Measurements from ENCODE around the gene PRR16.

Gene PRR16

DNA sequence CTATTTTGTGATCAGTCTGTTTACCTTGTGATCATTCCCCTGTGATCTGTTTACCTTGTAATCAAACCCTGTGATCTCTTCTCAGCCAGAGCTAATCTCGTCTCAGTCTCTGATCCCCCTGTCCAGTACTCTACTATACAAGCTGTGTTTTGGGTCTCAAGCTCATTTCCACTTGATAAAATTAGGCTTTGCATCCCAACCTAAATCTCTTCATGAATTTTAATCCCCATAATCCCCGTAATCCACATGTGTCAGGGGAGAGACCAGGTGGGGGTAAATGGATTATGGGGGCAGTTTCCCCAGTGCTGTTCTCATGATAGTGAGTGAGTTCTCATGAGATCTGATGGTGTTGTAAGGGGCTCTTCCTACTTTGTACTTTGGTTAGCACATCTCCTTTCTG lies 157.2 kb downstream of the PRR16 start:
- Histone ChIP-seq H3K4me3 (ENCODE audit: low read length) (no peak overlapping the region), H3K9ac (ENCODE audit: low read depth, low read length) (no peak overlapping the region), H3K4me1 (ENCODE audit: insufficient read depth, low read length) (0 out of 2 replicates have a peak, but pooled peaks cover 2% of the 10 kb centered on the region), H3K27me3 (ENCODE audit: insufficient read depth, low read length) (peaks cover 35% of the 10 kb centered on the region), H3K27ac (ENCODE audit: low read length) (no peak overlapping the region), H3K9me3 (ENCODE audit: insufficient read depth, low read depth, low read length) (no peaks in the 10 kb centered on the region), H3K36me3 (ENCODE audit: insufficient read depth, low read depth, low read length) (no peaks in the 10 kb centered on the region)

DNA sequence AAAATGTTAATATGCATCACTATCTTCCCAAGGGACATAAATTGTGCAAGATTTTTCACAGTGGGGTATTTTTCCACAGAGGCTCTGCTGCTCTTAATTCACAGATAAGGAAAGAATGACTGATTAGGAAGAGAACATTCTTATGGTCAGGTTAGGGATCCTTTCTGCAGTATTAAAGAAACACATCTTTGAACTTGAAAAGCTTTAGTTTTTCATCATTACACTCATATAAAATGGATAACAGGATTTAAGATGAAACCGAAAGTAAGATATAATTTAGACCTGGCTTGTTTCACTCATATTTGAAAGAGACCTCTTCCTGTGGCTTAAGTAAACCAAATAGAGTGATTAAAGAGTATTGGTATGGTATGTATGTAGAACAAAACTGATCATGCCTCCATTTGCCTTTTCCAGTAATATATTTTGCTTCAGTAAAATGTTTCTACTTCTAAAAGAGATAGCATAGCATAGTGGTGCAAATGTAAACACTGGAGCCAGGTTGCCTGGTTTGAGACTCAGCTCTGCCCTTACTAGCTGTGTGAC lies 160.0 kb downstream of the PRR16 start:
- H3K27ac ChIP-seq (ENCODE audit: low read length): no peak overlapping the region

DNA sequence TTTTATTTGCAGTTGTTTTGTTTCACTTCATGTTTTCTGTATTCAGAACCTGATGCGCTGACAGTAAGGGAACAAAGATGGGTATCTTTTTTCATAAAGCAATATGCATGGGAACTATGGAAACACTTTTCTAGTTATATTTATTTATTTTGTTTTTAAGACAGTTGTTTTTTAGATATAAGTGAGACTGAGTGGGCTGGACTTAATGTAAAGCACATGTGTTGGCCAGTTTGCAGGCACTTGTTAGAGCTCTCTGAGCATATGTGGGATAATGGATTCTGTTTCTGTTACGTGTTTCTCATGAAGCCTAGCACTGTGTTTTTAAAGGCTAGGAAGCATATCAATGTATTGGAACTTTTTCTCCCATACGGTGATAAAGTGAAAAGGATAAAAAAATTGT lies 164.1 kb downstream of the PRR16 start:
- no peaks in the 10 kb centered on the region for H3K36me3 ChIP-seq (ENCODE audit: insufficient read depth, low read depth, low read length)
- no peak overlapping the region for H3K4me3 ChIP-seq (ENCODE audit: low read length)
- H3K27me3 ChIP-seq (ENCODE audit: insufficient read depth, low read length): no peaks in the 10 kb centered on the region
- H3K27ac ChIP-seq (ENCODE audit: low read length): no peak overlapping the region
- 0 out of 2 replicates have a peak, but pooled peaks cover 3% of the 10 kb centered on the region for H3K4me1 ChIP-seq (ENCODE audit: insufficient read depth, low read length)
- no peaks in the 10 kb centered on the region for H3K9me3 ChIP-seq (ENCODE audit: insufficient read depth, low read depth, low read length)
- no peak overlapping the region for H3K9ac ChIP-seq (ENCODE audit: low read depth, low read length)

More for the DNA sequence above, 160.0 kb downstream of the PRR16 start:
- Histone ChIP-seq H3K4me1 (ENCODE audit: insufficient read depth, low read length) (0 out of 2 replicates have a peak, but pooled peaks cover 3% of the 10 kb centered on the region), H3K4me3 (ENCODE audit: low read length) (no peak overlapping the region), H3K9me3 (ENCODE audit: insufficient read depth, low read depth, low read length) (no peaks in the 10 kb centered on the region), H3K36me3 (ENCODE audit: insufficient read depth, low read depth, low read length) (no peaks in the 10 kb centered on the region), H3K27me3 (ENCODE audit: insufficient read depth, low read length) (peaks cover 30% of the 10 kb centered on the region), H3K9ac (ENCODE audit: low read depth, low read length) (no peak overlapping the region)

DNA sequence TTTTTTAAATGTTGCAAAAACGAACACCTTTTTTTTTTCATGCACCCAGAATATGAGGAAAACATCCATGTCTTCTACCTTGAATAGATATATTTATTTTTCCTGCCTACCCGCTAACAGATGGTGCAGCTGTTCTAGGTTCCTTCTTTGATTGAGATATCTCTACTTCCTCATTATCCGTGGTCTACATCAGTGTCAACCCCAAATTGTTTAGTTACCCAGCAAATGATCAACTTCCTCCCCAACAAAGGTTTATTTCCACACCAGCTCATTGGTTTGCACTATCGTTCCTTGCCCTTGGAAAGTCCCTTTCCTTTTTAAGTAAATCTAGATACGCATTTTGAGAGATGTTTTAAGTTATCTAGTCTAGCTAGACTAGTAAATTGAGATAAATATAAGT lies 166.4 kb downstream of the PRR16 start:
- H3K4me1 ChIP-seq (ENCODE audit: insufficient read depth, low read length): 0 out of 2 replicates have a peak, but pooled peaks cover 3% of the 10 kb centered on the region
- no peaks in the 10 kb centered on the region for H3K27me3 ChIP-seq (ENCODE audit: insufficient read depth, low read length)
- H3K9ac ChIP-seq (ENCODE audit: low read depth, low read length): no peak overlapping the region
- H3K4me3 ChIP-seq (ENCODE audit: low read length): no peak overlapping the region
- no peaks in the 10 kb centered on the region for H3K36me3 ChIP-seq (ENCODE audit: insufficient read depth, low read depth, low read length)
- H3K27ac ChIP-seq (ENCODE audit: low read length): no peak overlapping the region
- no peaks in the 10 kb centered on the region for H3K9me3 ChIP-seq (ENCODE audit: insufficient read depth, low read depth, low read length)

DNA sequence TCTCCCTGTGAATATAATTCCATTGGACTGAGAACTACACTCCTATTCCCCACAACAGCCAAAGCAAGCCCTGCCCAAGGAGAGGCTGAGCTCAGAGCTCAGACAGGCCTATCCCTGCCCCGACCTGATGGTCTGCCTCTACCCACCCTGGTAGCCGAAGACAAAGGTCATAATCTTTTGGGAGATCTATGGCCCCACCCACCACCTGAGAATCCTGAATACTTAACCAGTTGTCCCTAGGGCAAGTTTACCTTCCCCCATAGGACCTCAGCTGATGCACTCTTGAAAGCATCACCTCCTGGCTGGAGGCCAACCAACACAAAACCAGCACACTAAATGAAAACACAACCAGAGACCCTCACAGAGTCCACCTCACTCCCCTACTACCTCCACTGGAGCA lies 167.5 kb downstream of the PRR16 start:
- no peak overlapping the region for H3K9ac ChIP-seq (ENCODE audit: low read depth, low read length)
- H3K27ac ChIP-seq (ENCODE audit: low read length): no peak overlapping the region
- 0 out of 2 replicates have a peak, but pooled peaks cover 3% of the 10 kb centered on the region for H3K4me1 ChIP-seq (ENCODE audit: insufficient read depth, low read length)
- H3K36me3 ChIP-seq (ENCODE audit: insufficient read depth, low read depth, low read length): no peaks in the 10 kb centered on the region
- no peak overlapping the region for H3K4me3 ChIP-seq (ENCODE audit: low read length)
- no peaks in the 10 kb centered on the region for H3K9me3 ChIP-seq (ENCODE audit: insufficient read depth, low read depth, low read length)
- H3K27me3 ChIP-seq (ENCODE audit: insufficient read depth, low read length): no peaks in the 10 kb centered on the region

DNA sequence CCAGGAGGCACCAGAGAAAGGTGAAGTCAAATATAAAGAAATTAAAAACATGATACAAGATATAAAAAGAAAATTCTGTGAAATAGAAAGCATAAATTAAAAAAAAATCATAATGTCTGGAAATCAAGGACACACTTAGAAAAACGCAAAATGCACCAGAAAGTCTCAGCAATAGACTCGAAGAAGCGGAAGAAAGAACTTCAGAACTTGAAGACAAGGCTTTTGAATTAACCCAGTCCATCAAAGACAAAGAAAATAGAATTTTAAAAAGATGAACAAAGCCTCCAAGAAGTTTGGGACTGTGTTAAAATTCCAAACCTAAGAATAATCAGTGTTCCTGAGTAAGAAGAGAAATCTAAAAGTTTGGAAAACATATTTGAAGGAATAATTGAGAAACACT lies 168.3 kb downstream of the PRR16 start:
- H3K27me3 ChIP-seq (ENCODE audit: insufficient read depth, low read length): no peaks in the 10 kb centered on the region
- 0 out of 2 replicates have a peak, but pooled peaks cover 3% of the 10 kb centered on the region for H3K4me1 ChIP-seq (ENCODE audit: insufficient read depth, low read length)
- no peaks in the 10 kb centered on the region for H3K9me3 ChIP-seq (ENCODE audit: insufficient read depth, low read depth, low read length)
- H3K4me3 ChIP-seq (ENCODE audit: low read length): no peak overlapping the region
- H3K27ac ChIP-seq (ENCODE audit: low read length): no peak overlapping the region
- H3K36me3 ChIP-seq (ENCODE audit: insufficient read depth, low read depth, low read length): no peaks in the 10 kb centered on the region
- H3K9ac ChIP-seq (ENCODE audit: low read depth, low read length): no peak overlapping the region

DNA sequence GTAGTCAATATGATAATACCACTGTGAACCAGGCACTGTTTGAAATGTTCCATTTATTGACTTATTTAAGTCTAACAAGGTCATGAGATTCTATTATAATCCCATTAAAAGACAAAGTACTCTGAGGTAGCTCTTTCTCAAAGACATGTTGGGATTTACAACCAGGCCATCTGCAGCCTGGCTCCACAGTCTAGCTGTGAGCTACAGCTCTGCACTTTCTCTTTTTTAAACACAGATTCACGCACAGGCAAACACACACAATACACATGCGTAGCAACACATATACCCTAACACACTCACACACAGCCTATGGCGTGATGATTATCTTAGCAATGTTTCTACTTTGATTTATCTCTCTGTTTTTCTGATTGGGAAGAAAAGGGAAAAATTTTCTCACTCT lies 174.3 kb downstream of the PRR16 start:
- no peak overlapping the region for H3K27ac ChIP-seq (ENCODE audit: low read length)
- H3K4me1 ChIP-seq (ENCODE audit: insufficient read depth, low read length): no peaks in the 10 kb centered on the region
- no peak overlapping the region for H3K4me3 ChIP-seq (ENCODE audit: low read length)
- no peaks in the 10 kb centered on the region for H3K27me3 ChIP-seq (ENCODE audit: insufficient read depth, low read length)
- no peaks in the 10 kb centered on the region for H3K36me3 ChIP-seq (ENCODE audit: insufficient read depth, low read depth, low read length)
- no peaks in the 10 kb centered on the region for H3K9me3 ChIP-seq (ENCODE audit: insufficient read depth, low read depth, low read length)
- no peak overlapping the region for H3K9ac ChIP-seq (ENCODE audit: low read depth, low read length)

DNA sequence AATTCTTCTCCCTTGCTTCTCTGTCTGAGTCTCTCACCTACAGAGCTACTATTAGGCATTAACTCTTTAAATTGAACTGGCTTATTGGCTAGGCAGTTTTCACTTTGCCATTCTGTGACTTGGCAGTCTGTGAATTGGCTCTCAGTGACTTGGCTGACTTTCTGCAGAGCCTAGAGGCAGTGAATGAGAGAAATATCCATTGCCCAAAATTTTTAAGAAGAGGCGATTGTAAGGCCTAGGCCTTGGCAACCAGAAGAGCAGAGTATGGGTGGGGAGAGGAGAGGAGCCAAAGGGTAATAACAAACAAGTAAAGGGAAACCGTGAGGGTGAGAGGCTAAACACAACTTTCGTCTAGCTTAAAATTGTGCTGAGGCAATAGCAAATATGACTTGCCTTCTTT lies 176.7 kb downstream of the PRR16 start:
- no peaks in the 10 kb centered on the region for H3K27me3 ChIP-seq (ENCODE audit: insufficient read depth, low read length)
- no peaks in the 10 kb centered on the region for H3K9me3 ChIP-seq (ENCODE audit: insufficient read depth, low read depth, low read length)
- H3K36me3 ChIP-seq (ENCODE audit: insufficient read depth, low read depth, low read length): no peaks in the 10 kb centered on the region
- no peak overlapping the region for H3K27ac ChIP-seq (ENCODE audit: low read length)
- H3K4me3 ChIP-seq (ENCODE audit: low read length): no peak overlapping the region
- H3K4me1 ChIP-seq (ENCODE audit: insufficient read depth, low read length): no peaks in the 10 kb centered on the region; the same call in 1 of the 2 replicates
- H3K9ac ChIP-seq (ENCODE audit: low read depth, low read length): no peak overlapping the region

DNA sequence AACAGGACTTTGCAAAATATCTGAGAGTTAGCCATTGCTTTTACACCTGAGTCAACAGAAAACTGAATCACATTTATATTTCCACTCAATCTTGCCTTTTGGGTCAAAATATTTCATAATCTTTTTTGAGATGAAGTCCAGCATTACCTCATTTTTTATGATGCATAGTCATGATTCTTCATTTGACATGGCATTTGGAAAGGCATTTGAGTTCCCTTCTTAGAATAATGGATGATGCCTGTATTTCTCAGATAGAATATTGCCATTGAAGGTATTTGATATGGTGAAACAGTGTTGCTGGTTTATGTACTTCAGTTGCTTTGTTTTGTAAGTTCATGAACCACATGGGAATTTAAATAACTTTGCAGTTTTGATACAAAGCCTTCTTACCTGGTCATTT lies 180.4 kb downstream of the PRR16 start:
- H3K9ac ChIP-seq (ENCODE audit: low read depth, low read length): no peak overlapping the region
- H3K4me1 ChIP-seq (ENCODE audit: insufficient read depth, low read length): no peaks in the 10 kb centered on the region; the same call in 1 of the 2 replicates
- no peaks in the 10 kb centered on the region for H3K9me3 ChIP-seq (ENCODE audit: insufficient read depth, low read depth, low read length)
- no peaks in the 10 kb centered on the region for H3K27me3 ChIP-seq (ENCODE audit: insufficient read depth, low read length)
- no peak overlapping the region for H3K27ac ChIP-seq (ENCODE audit: low read length)
- H3K36me3 ChIP-seq (ENCODE audit: insufficient read depth, low read depth, low read length): no peaks in the 10 kb centered on the region
- H3K4me3 ChIP-seq (ENCODE audit: low read length): no peak overlapping the region

DNA sequence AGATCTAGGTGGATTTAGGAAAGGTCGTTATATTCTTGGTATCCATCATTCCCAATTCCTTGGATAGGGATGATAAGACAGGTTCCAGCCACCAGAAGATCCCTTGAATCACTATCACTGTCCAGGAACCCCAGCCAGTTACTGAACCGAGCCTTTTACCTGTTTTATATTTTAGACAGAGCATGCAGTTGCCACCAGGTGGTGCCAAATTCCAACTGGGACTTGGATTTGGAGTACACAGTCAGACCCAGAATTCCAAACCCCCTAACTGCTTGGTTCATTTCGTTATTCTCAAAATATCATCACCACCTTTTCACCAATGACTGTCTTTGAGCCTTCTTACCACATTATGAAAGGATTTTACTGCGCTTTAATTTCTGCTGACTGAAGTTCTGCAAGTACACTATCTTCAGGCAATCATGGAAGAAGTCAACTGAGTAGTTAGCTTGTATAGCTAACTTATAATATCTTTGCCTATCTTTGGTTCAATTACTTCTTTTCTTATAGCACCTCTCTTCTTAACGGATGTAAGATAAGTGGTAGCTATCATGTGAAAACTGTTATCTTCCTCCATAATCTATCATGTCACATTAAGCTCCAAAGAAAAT lies 191.8 kb downstream of the PRR16 start:
- Histone ChIP-seq H3K4me3 (ENCODE audit: low read length) (no peak overlapping the region), H3K27me3 (ENCODE audit: insufficient read depth, low read length) (no peaks in the 10 kb centered on the region), H3K4me1 (ENCODE audit: insufficient read depth, low read length) (peaks cover 17% of the 10 kb centered on the region), H3K9me3 (ENCODE audit: insufficient read depth, low read depth, low read length) (no peaks in the 10 kb centered on the region), H3K27ac (ENCODE audit: low read length) (no peak overlapping the region), H3K36me3 (ENCODE audit: insufficient read depth, low read depth, low read length) (no peaks in the 10 kb centered on the region), H3K9ac (ENCODE audit: low read depth, low read length) (no peak overlapping the region)

DNA sequence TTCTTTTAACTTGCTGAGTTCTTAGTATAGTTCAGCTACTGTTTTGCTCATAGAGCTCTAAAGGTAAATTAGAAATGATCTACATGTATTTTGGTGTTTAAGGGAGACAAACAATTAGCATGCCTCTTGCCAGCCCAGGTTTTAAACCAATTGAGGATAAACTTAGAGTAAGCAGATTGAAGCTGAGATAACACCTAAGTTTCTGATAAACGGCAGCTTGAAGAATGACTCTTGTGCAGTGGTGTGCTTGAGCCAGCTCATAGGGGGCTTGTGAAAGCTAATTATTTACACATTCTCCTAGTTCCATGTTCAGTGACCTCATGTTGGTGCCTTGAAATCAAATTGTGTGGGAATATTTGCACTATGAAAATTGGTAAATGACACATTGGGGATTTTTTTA lies 193.0 kb downstream of the PRR16 start:
- Histone ChIP-seq H3K4me1 (ENCODE audit: insufficient read depth, low read length) (peaks cover 17% of the 10 kb centered on the region), H3K27ac (ENCODE audit: low read length) (no peak overlapping the region), H3K27me3 (ENCODE audit: insufficient read depth, low read length) (no peaks in the 10 kb centered on the region), H3K36me3 (ENCODE audit: insufficient read depth, low read depth, low read length) (no peaks in the 10 kb centered on the region), H3K9me3 (ENCODE audit: insufficient read depth, low read depth, low read length) (no peaks in the 10 kb centered on the region), H3K4me3 (ENCODE audit: low read length) (no peak overlapping the region), H3K9ac (ENCODE audit: low read depth, low read length) (no peak overlapping the region)

DNA sequence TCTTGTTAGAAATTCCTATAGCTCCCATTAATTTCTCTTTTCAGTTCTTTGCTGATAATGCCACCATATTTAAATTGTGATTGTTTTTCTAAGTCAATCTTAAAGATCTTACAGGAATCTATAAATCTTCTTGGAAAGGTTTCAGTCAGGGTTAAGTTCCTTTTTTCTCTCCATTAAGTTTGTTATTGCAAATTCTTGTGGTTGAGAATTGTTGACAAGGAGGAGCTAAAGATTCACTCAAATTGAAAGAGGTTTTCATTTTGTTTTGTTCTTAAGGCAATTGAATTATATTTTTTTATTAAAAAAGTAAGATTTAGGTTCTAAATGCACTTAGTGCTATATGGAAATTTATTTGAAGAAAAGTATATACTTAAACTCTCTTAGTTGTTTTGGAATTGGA lies 213.4 kb downstream of the PRR16 start:
- Histone ChIP-seq H3K27ac (ENCODE audit: low read length) (no peak overlapping the region), H3K4me3 (ENCODE audit: low read length) (no peak overlapping the region), H3K36me3 (ENCODE audit: insufficient read depth, low read depth, low read length) (no peaks in the 10 kb centered on the region), H3K4me1 (ENCODE audit: insufficient read depth, low read length) (peaks cover 3% of the 10 kb centered on the region; the same call in 1 of the 2 replicates), H3K27me3 (ENCODE audit: insufficient read depth, low read length) (no peaks in the 10 kb centered on the region), H3K9ac (ENCODE audit: low read depth, low read length) (no peak overlapping the region), H3K9me3 (ENCODE audit: insufficient read depth, low read depth, low read length) (no peaks in the 10 kb centered on the region)
